Heart left ventricle (tissue), 13 donors: ENCODE data around the gene AKR1D1.

Experiments
- CTCF ChIP-seq, 12 donors: fragments of 200-600 bp; sonication (generic) in 4 of 12; IDR thresholded peaks; one replicate each; pipeline versions ENCODE4 v1.5.0 to v1.8.0; 2018 to 2022; ENCODE audit warnings: antibody characterized with exemption in 12 of 12, mild to moderate bottlenecking in 5 of 12
- POLR2A ChIP-seq, 2 donors: fragments of 450-650 bp; IDR thresholded peaks; one replicate each; pipeline ENCODE4 v1.6.1; 2017; ENCODE audit warnings: antibody characterized with exemption in 2 of 2, mild to moderate bottlenecking in 2 of 2, moderate library complexity in 2 of 2
- donor health status: ischemic (EF 13 %, LVEDD 7.1; RV severe dilation, severe dysfunction).
- donor health status: DM: no; HTN: yes; CAD: no.
- donor health status: DM: no; HTN: no; CAD: no.
- donor health status: ischemic (EF 25% LVEDD 6.9; RV normal size, moderate dysfunction).
- donor health status: ischemic (EF 25% LVEDD 5.7; RV mildly dilated, moderate dysfunction).
- donor health status: ischemic (EF 35%, LVEDD 5.7; RV mildly dilated, moderate dysfunction).
- donor health status: nonischemic (EF 11% LVEDD 7.7; RV severe dilation, severe dysfunction).
- donor health status: DM: yes; HTN: yes; CAD: no.
- donor health status: PGD.
- donor health status: ischemic (EF 29% LVEDD 5.4; RV normal size, mild dysfunction).
- donor health status: nonischemic (EF 23%, LVEDD 6.1; RV moderate dilation, normal function).

- TF ChIP-seq CTCF (IDR thresholded peaks at IDR 0.05) = no peak
- no peak for TF ChIP-seq POLR2A (IDR thresholded peaks at IDR 0.05)
These were observed 31.4 kb upstream of the AKR1D1 start for GRCh38 chr7:138044897-138045296.
